ENCODE results near the gene TAPT1. TPM values are rescaled to one million over a fixed set of nuclear protein-coding genes. Genes with fewer than 3 reads are reported as not detected.
A peak's percentile ranks its signal among the peaks of the same experiment; 100 is the strongest.
"Not testable (repeated sequence)": the region's sequence is repeated elsewhere in the genome, so short reads cannot be mapped to it uniquely, and the experiment has no call there.

The TAPT1 gene, protein sequence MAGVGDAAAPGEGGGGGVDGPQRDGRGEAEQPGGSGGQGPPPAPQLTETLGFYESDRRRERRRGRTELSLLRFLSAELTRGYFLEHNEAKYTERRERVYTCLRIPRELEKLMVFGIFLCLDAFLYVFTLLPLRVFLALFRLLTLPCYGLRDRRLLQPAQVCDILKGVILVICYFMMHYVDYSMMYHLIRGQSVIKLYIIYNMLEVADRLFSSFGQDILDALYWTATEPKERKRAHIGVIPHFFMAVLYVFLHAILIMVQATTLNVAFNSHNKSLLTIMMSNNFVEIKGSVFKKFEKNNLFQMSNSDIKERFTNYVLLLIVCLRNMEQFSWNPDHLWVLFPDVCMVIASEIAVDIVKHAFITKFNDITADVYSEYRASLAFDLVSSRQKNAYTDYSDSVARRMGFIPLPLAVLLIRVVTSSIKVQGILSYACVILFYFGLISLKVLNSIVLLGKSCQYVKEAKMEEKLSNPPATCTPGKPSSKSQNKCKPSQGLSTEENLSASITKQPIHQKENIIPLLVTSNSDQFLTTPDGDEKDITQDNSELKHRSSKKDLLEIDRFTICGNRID
- total RNA-seq: 30.0 and 35.0 TPM in 2 replicates

DNA sequence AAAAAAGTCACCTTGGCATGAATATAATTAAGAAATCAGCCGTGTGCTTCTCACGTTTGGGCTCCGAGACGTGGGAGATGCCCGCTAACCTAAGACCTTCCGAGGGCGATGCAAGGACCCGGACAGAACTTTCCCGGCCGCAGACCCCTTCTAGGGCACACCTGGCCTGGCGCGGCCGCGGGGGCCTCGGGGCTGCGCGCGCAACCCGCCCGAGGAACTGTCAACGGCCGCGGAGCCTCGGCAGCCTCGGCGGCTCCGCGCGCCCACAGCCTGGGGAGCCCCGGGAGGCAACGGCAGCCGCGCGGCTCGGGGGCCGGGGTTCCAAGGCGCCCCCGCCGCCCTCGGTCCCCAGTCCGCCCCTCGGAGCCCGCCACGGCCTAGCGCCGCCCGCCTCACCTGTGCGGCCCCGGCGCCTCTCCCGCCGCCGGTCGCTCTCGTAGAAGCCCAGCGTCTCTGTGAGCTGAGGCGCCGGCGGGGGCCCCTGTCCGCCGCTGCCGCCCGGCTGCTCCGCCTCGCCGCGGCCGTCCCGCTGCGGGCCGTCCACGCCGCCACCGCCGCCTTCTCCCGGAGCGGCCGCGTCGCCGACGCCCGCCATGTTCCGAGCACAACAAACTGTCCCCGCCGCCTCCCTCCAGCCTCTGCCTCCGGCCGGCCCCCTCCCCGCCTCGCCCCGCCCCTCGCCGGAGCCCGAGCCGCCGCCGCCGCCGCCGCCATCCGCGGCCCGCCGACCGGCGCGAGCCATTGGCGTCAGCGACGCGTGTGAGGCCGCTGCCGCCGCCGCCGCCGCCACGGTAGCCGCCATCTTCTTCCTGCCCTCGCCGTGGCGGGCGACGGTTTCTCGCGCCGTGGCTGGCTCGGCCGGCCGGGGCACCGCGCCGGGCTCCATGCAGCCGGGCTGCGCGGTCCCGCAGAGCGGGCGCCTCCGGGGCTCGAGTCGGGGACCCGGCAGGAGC is at the start of gene TAPT1:
Gene TAPT1 (minus strand): TSS at position 609 of the 953 bp plus-strand sequence. CDS start 14 bp downstream, at position 595.
- peaks cover 69% of the 10 kb centered on the region for H3K4me1 Mint-ChIP-seq
- H3K27ac Mint-ChIP-seq: peak within 1 kb of the TSS; percentile 98
- no peaks in the 10 kb centered on the region for H3K9me3 Mint-ChIP-seq
- POLR2A ChIA-PET: interaction anchor here (0.8 to 1.3 kb wide), 4 partner anchors 9 to 12 kb away, joined by 3 to 4 read pairs (median 3); no protein-coding TSS in a partner anchor
- intact Hi-C loops (cut with micrococcal nuclease): loop anchor here (1.0 to 10.0 kb wide), 10 partner anchors 21 to 1796 kb away; partner anchors contain the start of genes CD38, CPEB2, DCAF16 and FAM200B
- CTCF ChIA-PET: interaction anchor here (0.7 kb wide), 1 partner anchor 30 kb away, joined by 5 read pairs; no protein-coding TSS in a partner anchor
- H3K36me3 Mint-ChIP-seq (ENCODE audit: low read depth): peaks cover 6% of the 10 kb centered on the region
- DNase-seq: peak; percentile 74
- TF ChIP-seq, protein P1, sequence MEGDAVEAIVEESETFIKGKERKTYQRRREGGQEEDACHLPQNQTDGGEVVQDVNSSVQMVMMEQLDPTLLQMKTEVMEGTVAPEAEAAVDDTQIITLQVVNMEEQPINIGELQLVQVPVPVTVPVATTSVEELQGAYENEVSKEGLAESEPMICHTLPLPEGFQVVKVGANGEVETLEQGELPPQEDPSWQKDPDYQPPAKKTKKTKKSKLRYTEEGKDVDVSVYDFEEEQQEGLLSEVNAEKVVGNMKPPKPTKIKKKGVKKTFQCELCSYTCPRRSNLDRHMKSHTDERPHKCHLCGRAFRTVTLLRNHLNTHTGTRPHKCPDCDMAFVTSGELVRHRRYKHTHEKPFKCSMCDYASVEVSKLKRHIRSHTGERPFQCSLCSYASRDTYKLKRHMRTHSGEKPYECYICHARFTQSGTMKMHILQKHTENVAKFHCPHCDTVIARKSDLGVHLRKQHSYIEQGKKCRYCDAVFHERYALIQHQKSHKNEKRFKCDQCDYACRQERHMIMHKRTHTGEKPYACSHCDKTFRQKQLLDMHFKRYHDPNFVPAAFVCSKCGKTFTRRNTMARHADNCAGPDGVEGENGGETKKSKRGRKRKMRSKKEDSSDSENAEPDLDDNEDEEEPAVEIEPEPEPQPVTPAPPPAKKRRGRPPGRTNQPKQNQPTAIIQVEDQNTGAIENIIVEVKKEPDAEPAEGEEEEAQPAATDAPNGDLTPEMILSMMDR (IDR thresholded peaks at IDR 0.05): no peak
- ATAC-seq (ENCODE audit: low read depth): peak; percentile 77
- H3K27me3 Mint-ChIP-seq: no peaks in the 10 kb centered on the region
- H3K4me3 Mint-ChIP-seq: peak within 1 kb of the TSS; percentile 97

DNA sequence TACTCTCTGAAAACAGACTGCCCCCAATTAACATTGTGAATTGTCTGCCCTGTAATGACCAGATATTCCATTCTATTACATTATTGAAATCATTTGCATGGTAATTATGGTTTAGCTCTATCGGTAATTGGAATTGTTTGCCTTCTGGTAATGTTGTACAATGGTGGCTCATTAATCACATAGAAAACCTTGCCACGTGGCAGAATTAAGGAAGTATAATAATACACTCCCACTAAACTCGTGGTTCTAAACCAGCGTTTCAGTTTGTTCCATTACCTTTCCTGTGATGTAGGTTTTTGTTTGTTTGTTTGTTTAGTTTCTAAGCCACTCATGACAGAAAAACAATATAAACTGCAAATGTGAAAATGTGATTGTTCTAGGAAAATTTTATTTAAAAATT is 45.1 kb upstream of the TAPT1 start:
- H3K9me3 Mint-ChIP-seq: peaks cover 5% of the 10 kb centered on the region
- TF ChIP-seq, protein P1 (IDR thresholded peaks at IDR 0.05): no peak
- DNase-seq (no peak), ATAC-seq (ENCODE audit: low read depth) (no peak)
- intact Hi-C loops (cut with micrococcal nuclease): no loop called here
- H3K4me1 Mint-ChIP-seq: peaks cover 17% of the 10 kb centered on the region
- peaks cover 3% of the 10 kb centered on the region for H3K36me3 Mint-ChIP-seq (ENCODE audit: low read depth)
- no peak overlapping the region for H3K27ac Mint-ChIP-seq
- H3K4me3 Mint-ChIP-seq: no peak overlapping the region
- peaks cover 1% of the 10 kb centered on the region for H3K27me3 Mint-ChIP-seq
- POLR2A ChIA-PET: no interaction called here
- CTCF ChIA-PET: no interaction called here

DNA sequence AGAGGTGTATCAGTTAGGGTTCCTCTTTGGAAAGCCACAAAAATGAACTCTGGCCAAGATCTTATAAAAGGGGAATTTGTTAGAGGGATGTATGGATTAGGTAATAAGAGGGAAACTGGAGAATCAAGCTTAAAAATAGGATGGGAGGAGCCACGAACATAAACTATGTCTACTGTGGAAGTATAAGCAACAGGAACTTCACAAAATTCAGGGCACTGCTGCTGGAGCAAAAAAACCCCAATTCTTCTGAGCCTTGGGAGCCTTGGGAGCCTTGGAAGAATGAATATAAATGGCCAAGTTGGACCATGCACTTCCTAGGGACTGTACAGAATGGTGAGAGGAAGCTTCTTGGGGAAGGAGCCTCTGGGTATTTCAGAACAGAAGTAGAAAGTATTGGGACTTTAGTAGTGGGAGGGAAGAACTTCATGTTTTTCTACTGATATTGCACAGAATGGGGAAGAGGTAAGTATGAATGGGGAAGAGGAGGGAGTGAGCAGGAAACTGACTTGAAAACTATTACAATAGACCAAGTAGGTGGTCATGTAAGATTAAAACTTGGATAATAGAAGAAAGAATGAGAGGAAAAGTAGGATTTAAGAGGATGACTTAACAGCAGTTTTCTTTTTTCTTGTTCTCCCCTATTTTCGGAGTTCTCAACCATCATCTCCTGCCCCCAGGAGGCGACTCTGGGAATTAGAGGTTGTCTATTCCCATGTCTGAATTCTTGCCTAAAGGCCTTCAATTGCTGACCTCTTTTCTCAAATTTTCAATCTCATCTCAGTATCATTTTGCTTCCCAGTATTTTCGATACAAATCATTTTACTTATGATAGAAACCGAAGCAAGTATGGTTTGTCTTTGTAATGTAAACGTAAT is 44.4 kb upstream of the TAPT1 start:
- intact Hi-C loops (cut with micrococcal nuclease): no loop called here
- ATAC-seq (ENCODE audit: low read depth) (no peak), DNase-seq (no peak)
- no peak overlapping the region for H3K4me3 Mint-ChIP-seq
- peaks cover 1% of the 10 kb centered on the region for H3K27me3 Mint-ChIP-seq
- ChIA-PET POLR2A (no interaction called here), CTCF (no interaction called here)
- H3K36me3 Mint-ChIP-seq (ENCODE audit: low read depth): no peaks in the 10 kb centered on the region
- no peaks in the 10 kb centered on the region for H3K9me3 Mint-ChIP-seq
- no peak overlapping the region for H3K27ac Mint-ChIP-seq
- TF ChIP-seq, protein P1 (IDR thresholded peaks at IDR 0.05): no peak
- peaks cover 17% of the 10 kb centered on the region for H3K4me1 Mint-ChIP-seq

DNA sequence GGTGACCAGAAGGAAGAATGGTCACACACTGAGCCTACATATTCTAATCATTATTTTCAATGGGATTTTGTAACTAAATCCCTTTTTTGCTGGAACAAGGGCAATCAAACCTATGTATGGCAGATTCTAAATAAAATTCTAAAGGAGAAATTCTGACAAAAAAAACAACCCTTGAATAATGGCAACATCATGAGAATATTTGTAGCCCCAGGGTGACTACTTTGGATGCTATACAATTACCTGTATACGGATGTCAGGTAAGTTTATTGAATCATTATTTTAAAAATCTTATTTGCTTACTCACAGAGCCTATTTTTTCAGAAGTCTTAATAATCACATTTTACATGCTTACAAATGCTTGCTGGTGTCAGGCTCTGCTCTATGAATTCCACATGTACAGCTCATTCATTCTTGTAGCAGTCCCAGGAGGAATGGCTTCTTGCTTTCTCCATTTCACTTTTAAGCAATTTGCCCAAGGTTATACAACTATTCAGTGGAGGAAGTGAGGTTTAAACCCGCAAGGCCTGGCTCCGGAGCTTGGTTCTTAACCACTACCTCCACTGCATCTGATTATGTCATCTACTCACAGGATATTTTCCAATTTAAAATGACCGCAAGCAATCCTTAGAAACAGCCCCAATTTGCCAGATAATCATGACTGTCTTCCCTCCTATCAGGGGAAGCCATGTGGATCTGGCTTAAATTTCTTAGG is 43.6 kb upstream of the TAPT1 start:
- POLR2A ChIA-PET; H3K4me3 Mint-ChIP-seq; H3K9me3 Mint-ChIP-seq; ATAC-seq (ENCODE audit: low read depth); H3K27ac Mint-ChIP-seq; intact Hi-C loops (cut with micrococcal nuclease); H3K36me3 Mint-ChIP-seq (ENCODE audit: low read depth); H3K27me3 Mint-ChIP-seq; DNase-seq: not testable (repeated sequence)
- CTCF ChIA-PET: interaction anchor here (1.1 kb wide), 1 partner anchor 464 kb away, joined by 4 read pairs; no protein-coding TSS in a partner anchor
- H3K4me1 Mint-ChIP-seq: peaks cover 19% of the 10 kb centered on the region
